ENCODE results near the gene RFX4.

The RFX4 gene

GRCh38 chr12:106753526-106753925 is 170.7 kb downstream of the RFX4 start:
- no peaks in the 10 kb centered on the region for H3K4me1 ChIP-seq (ENCODE audit: low read depth, poor library complexity, severe bottlenecking)
- TF ChIP-seq CTCF (conservative IDR thresholded peaks at IDR 0.05; ENCODE audit: low read depth, low read length), result no peak
- no peak overlapping the region for H3K27ac ChIP-seq
- H3K4me3 ChIP-seq (IDR thresholded peaks at IDR 0.05; ENCODE audit: insufficient read depth, low read depth, low read length), result no peak overlapping the region
- H3K36me3 ChIP-seq (ENCODE audit: insufficient read depth), result no peaks in the 10 kb centered on the region
- H4K20me1 ChIP-seq (ENCODE audit: insufficient read depth), result no peaks in the 10 kb centered on the region
- H3K4me2 ChIP-seq, result no peak overlapping the region
- no peak overlapping the region for H2AFZ ChIP-seq (ENCODE audit: low read depth)
- H3K27me3 ChIP-seq (ENCODE audit: insufficient read depth, low read depth), result no peaks in the 10 kb centered on the region
- H3K79me2 ChIP-seq (ENCODE audit: insufficient read depth, low read depth), result no peaks in the 10 kb centered on the region
- H3K9ac ChIP-seq, result no peak overlapping the region

- Histone ChIP-seq H3K4me2 (no peak overlapping the region), H3K4me3 (IDR thresholded peaks at IDR 0.05; ENCODE audit: insufficient read depth, low read depth, low read length) (no peak overlapping the region), H3K4me1 (ENCODE audit: low read depth, poor library complexity, severe bottlenecking) (no peaks in the 10 kb centered on the region), H2AFZ (ENCODE audit: low read depth) (no peak overlapping the region), H4K20me1 (ENCODE audit: insufficient read depth) (no peaks in the 10 kb centered on the region), H3K27me3 (ENCODE audit: insufficient read depth, low read depth) (no peaks in the 10 kb centered on the region), H3K9ac (no peak overlapping the region), H3K79me2 (ENCODE audit: insufficient read depth, low read depth) (no peaks in the 10 kb centered on the region), H3K27ac (no peak overlapping the region), H3K36me3 (ENCODE audit: insufficient read depth) (no peaks in the 10 kb centered on the region)
- no peak for TF ChIP-seq CTCF (conservative IDR thresholded peaks at IDR 0.05; ENCODE audit: low read depth, low read length)
Observed at GRCh38 chr12:106754331-106754730, 171.5 kb downstream of the RFX4 start.

GRCh38 chr12:106757623-106758348 is 175.0 kb downstream of the RFX4 start:
- Histone ChIP-seq H3K79me2 (ENCODE audit: insufficient read depth, low read depth) (no peaks in the 10 kb centered on the region), H2AFZ (ENCODE audit: low read depth) (no peak overlapping the region), H3K4me2 (no peak overlapping the region), H3K27me3 (ENCODE audit: insufficient read depth, low read depth) (no peaks in the 10 kb centered on the region), H3K36me3 (ENCODE audit: insufficient read depth) (no peaks in the 10 kb centered on the region), H3K4me1 (ENCODE audit: low read depth, poor library complexity, severe bottlenecking) (no peaks in the 10 kb centered on the region), H3K9ac (no peak overlapping the region), H4K20me1 (ENCODE audit: insufficient read depth) (no peaks in the 10 kb centered on the region), H3K4me3 (IDR thresholded peaks at IDR 0.05; ENCODE audit: insufficient read depth, low read depth, low read length) (no peak overlapping the region), H3K27ac (no peak overlapping the region)
- TF ChIP-seq CTCF (conservative IDR thresholded peaks at IDR 0.05; ENCODE audit: low read depth, low read length), result no peak

GRCh38 chr12:106758349-106759110 is 175.7 kb downstream of the RFX4 start:
- no peaks in the 10 kb centered on the region for H3K79me2 ChIP-seq (ENCODE audit: insufficient read depth, low read depth)
- H3K27ac ChIP-seq, result no peak overlapping the region
- no peak overlapping the region for H3K9ac ChIP-seq
- H3K4me1 ChIP-seq (ENCODE audit: low read depth, poor library complexity, severe bottlenecking), result no peaks in the 10 kb centered on the region
- H2AFZ ChIP-seq (ENCODE audit: low read depth), result no peak overlapping the region
- no peak overlapping the region for H3K4me2 ChIP-seq
- no peak for TF ChIP-seq CTCF (conservative IDR thresholded peaks at IDR 0.05; ENCODE audit: low read depth, low read length)
- no peaks in the 10 kb centered on the region for H3K36me3 ChIP-seq (ENCODE audit: insufficient read depth)
- H3K4me3 ChIP-seq (IDR thresholded peaks at IDR 0.05; ENCODE audit: insufficient read depth, low read depth, low read length), result no peak overlapping the region
- H4K20me1 ChIP-seq (ENCODE audit: insufficient read depth), result no peaks in the 10 kb centered on the region
- no peaks in the 10 kb centered on the region for H3K27me3 ChIP-seq (ENCODE audit: insufficient read depth, low read depth)

Data from KMS-11 (cell line).